ENCODE measurements around the gene SLC24A3. TPM values are rescaled to one million over a fixed set of nuclear protein-coding genes. Genes with fewer than 3 reads are reported as not detected.
A peak's percentile ranks its signal among the peaks of the same experiment; 100 is the strongest.

SLC24A3 gene
- total and polyA plus RNA-seq, 2 donors from 2014 or later = 0.86 to 5.2 TPM

GRCh38 chr20:19547547-19547946 lies 335.1 kb downstream of the SLC24A3 start:
- no peaks in the 10 kb centered on the region for H3K36me3 ChIP-seq (ENCODE audit: control insufficient read depth in 2 of 3, insufficient read depth in 3 of 3, low read length in 3 of 3)
- H3K9ac ChIP-seq (ENCODE audit: low read length in 3 of 3) = no peak overlapping the region
- H3K9me3 ChIP-seq (ENCODE audit: control insufficient read depth in 2 of 3, insufficient read depth in 1 of 3, low read length in 3 of 3) = no peaks in the 10 kb centered on the region
- H3K27me3 ChIP-seq (ENCODE audit: control insufficient read depth, insufficient read depth, low read length) = no peaks in the 10 kb centered on the region
- intact Hi-C loops (cut with DNase I) = no loop called here
- no peak overlapping the region for H3K4me3 ChIP-seq (ENCODE audit: low read length in 3 of 3)
- no peak for TF ChIP-seq CTCF (IDR thresholded peaks at IDR 0.05; ENCODE audit: borderline replicate concordance, extremely low read depth, insufficient read depth)
- no peak overlapping the region for H3K27ac ChIP-seq (ENCODE audit: low read depth in 2 of 2, low read length in 2 of 2)
- peaks cover 0 to 4% (median 3%) of the 10 kb centered on the region in 3 donors for H3K4me1 ChIP-seq (ENCODE audit: control insufficient read depth in 2 of 3, insufficient read depth in 2 of 3, low read depth in 1 of 3, low read length in 3 of 3)
- FAIRE-seq (no peak), DNase-seq (no peak)

GRCh38 chr20:19549896-19550295 lies 337.5 kb downstream of the SLC24A3 start:
- no peak overlapping the region for H3K9ac ChIP-seq (ENCODE audit: low read length in 3 of 3)
- intact Hi-C loops (cut with DNase I) = no loop called here
- H3K4me3 ChIP-seq (ENCODE audit: low read length in 3 of 3) = no peak overlapping the region
- peak in 1 of 5 donors; percentile 60 for DNase-seq
- no peaks in the 10 kb centered on the region for H3K9me3 ChIP-seq (ENCODE audit: control insufficient read depth in 2 of 3, insufficient read depth in 1 of 3, low read length in 3 of 3)
- no peaks in the 10 kb centered on the region for H3K36me3 ChIP-seq (ENCODE audit: control insufficient read depth in 2 of 3, insufficient read depth in 3 of 3, low read length in 3 of 3)
- FAIRE-seq = no peak
- H3K4me1 ChIP-seq (ENCODE audit: control insufficient read depth in 2 of 3, insufficient read depth in 2 of 3, low read depth in 1 of 3, low read length in 3 of 3) = peaks cover 0 to 7% (median 3%) of the 10 kb centered on the region in 3 donors
- no peaks in the 10 kb centered on the region for H3K27me3 ChIP-seq (ENCODE audit: control insufficient read depth, insufficient read depth, low read length)
- TF ChIP-seq CTCF (IDR thresholded peaks at IDR 0.05; ENCODE audit: borderline replicate concordance, extremely low read depth, insufficient read depth) = no peak
- H3K27ac ChIP-seq (ENCODE audit: low read depth in 2 of 2, low read length in 2 of 2) = no peak overlapping the region

- Histone ChIP-seq H3K9ac (ENCODE audit: low read length in 3 of 3) (peak overlapping the region in 1 of 3 donors; percentile 2), H3K27ac (ENCODE audit: low read depth in 2 of 2, low read length in 2 of 2) (peak overlapping the region in 1 of 2 donors; percentile 45)
- intact Hi-C loops (cut with DNase I) = no loop called here
Observed at GRCh38 chr20:19552221-19553180, 340.1 kb downstream of the SLC24A3 start.

More at GRCh38 chr20:19552221-19553180, 340.1 kb downstream of the SLC24A3 start:
- no peaks in the 10 kb centered on the region for H3K27me3 ChIP-seq (ENCODE audit: control insufficient read depth, insufficient read depth, low read length)
- FAIRE-seq = no peak
- H3K36me3 ChIP-seq (ENCODE audit: control insufficient read depth in 2 of 3, insufficient read depth in 3 of 3, low read length in 3 of 3) = no peaks in the 10 kb centered on the region
- peaks cover 0 to 7% (median 3%) of the 10 kb centered on the region in 3 donors for H3K4me1 ChIP-seq (ENCODE audit: control insufficient read depth in 2 of 3, insufficient read depth in 2 of 3, low read depth in 1 of 3, low read length in 3 of 3)
- H3K9me3 ChIP-seq (ENCODE audit: control insufficient read depth in 2 of 3, insufficient read depth in 1 of 3, low read length in 3 of 3) = no peaks in the 10 kb centered on the region
- no peak overlapping the region for H3K4me3 ChIP-seq (ENCODE audit: low read length in 3 of 3)
- no peak for TF ChIP-seq CTCF (IDR thresholded peaks at IDR 0.05; ENCODE audit: borderline replicate concordance, extremely low read depth, insufficient read depth)
- DNase-seq = peak; percentile 76 to 92 (median 80)

Measured in kidney (tissue), 14 donors.